GM13976 (cell line): ENCODE measurements around the gene IQCF2.

Experiments used
- DNase-seq: peaks from one replicate; pipeline ENCODE4 v3.0.0; 2012; ENCODE audit warnings: low spot score
- in situ Hi-C: fragments of 300-500 bp; cut with MboI; formaldehyde crosslinking; loops from one replicate; pipeline ENCODE4 v1.12.0; 2022; ENCODE audit warnings: low sequenced_read_pairs, mixed read lengths, inconsistent platforms; ENCODE audit not compliant: unreplicated experiment
- TF ChIP-seq, protein P1 (sequence below): IDR thresholded peaks from 2 replicates; pipeline ENCODE4 v1.5.1; 2012; ENCODE audit warnings: borderline replicate concordance, mild to moderate bottlenecking; ENCODE audit not compliant: insufficient read depth; ENCODE audit errors: extremely low read depth, missing control alignments, control extremely low read depth

The IQCF2 gene

DNA sequence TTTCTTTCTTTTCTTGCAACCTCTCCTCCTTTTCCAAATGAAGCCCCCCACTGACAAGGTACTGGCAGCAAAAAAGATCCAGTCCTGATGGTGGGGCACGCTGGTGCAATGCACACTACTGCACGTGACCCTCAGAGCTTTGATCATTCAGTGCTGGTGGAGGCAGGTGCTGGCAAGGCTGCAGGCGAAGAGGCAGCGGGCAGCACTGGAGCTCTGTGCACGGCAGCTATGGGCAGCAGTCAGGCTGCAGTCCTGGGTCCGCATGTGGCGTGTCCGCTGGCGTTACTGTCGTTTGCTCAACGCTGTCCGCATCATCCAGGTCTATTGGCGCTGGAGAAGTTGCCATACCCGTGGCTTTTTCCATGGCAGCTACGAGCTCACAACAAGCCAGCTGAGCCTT lies 42.3 kb upstream of the IQCF2 start:
- in situ Hi-C loops: no loop called here
- no peak for DNase-seq
- TF ChIP-seq, protein P1, sequence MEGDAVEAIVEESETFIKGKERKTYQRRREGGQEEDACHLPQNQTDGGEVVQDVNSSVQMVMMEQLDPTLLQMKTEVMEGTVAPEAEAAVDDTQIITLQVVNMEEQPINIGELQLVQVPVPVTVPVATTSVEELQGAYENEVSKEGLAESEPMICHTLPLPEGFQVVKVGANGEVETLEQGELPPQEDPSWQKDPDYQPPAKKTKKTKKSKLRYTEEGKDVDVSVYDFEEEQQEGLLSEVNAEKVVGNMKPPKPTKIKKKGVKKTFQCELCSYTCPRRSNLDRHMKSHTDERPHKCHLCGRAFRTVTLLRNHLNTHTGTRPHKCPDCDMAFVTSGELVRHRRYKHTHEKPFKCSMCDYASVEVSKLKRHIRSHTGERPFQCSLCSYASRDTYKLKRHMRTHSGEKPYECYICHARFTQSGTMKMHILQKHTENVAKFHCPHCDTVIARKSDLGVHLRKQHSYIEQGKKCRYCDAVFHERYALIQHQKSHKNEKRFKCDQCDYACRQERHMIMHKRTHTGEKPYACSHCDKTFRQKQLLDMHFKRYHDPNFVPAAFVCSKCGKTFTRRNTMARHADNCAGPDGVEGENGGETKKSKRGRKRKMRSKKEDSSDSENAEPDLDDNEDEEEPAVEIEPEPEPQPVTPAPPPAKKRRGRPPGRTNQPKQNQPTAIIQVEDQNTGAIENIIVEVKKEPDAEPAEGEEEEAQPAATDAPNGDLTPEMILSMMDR: no peak

DNA sequence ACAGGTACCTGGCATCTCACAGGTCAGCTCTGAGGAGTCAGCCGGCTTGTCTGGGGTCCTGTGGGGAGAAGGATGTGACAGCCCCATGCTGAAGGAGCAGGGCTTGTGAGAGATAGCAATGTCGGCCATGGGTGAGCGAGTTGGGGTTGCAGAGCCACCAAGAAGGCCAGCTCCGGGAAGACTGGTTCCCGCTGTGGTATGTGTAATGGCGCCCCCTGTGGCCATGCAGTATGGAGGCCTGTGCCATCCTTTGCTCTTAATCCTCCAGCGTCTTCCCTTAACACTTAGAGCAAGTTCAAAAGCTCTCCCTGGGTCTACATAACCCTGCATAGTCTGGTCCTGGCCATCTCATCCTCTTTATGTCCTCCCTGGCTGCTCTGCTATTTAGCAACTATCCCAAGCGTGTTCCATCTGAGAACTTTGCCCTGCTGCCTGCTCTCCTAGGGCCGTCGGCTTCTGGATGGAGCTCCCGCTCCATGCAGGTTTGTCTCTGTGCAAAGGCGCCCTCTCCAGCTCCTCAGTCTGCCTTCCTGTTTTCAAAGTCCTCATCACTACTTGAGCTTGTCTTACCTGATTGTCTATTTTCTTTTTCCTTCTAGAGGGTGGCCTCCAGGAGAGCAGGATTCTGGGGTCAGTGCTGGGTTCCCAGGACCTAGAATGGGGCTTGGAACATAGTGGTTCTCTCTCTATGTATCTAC lies 41.6 kb upstream of the IQCF2 start:
- in situ Hi-C loops: no loop called here
- TF ChIP-seq, protein P1: peak; percentile 27
- peak; percentile 41 for DNase-seq

DNA sequence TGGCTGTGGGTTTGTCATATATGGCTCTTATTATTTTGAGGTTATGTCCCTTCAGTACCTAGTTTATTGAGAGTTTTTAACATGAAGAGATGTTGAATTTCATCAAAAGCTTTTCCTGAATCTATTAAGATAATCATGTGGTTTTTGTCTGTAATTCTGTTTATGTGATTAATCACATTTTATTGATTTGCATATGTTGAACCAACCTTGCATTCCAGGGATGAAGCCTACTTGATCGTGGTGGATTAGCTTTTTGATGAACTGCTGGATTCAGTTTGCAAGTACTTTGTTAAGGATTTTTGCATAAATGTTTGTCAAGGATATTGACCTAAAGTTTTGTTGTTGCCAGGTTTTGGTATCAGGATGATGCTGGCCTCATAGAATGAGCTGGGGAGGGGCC lies 33.1 kb upstream of the IQCF2 start:
- TF ChIP-seq, protein P1: no peak
- no peak for DNase-seq
- in situ Hi-C loops: no loop called here

DNA sequence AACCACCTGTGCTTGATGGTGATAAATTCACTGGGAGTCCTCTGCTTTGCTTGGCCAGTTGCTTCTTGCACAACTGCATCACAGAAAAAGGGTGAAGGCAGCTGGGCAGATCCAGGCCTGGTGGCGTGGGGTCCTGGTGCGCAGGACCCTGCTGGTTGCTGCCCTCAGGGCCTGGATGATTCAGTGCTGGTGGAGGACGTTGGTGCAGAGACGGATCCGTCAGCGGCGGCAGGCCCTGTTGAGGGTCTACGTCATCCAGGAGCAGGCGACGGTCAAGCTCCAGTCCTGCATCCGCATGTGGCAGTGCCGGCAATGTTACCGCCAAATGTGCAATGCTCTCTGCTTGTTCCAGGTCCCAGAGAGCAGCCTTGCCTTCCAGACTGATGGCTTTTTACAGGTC lies 31.1 kb upstream of the IQCF2 start:
- TF ChIP-seq, protein P1: no peak
- in situ Hi-C loops: no loop called here
- DNase-seq: no peak

DNA sequence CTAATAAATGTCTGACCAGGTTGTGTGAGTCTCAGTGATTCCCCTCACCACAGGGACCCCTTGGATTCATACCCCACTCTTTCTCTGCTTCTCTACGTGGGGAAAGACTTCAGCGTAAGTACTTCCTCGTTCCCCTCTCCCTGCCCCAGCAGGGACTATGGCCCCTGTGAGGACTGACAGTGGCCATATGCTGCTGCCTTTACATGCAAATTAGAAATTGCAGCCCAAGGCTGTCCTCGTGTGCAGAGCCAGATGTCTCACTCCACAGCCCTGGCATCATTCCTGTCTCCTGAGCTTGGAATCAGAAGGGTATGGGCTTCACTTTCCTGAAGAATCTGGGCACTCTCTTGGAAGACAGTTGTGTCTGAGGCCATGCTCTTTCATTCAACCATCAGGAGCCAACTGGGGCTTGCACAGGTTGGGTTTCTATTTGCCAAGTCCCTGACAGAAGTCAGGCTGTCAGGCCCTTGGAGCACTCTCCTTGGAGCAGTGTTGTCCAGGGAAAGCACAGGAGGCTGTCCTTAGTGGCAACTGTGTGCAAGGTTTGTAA lies 30.5 kb upstream of the IQCF2 start:
- TF ChIP-seq, protein P1: no peak
- in situ Hi-C loops: no loop called here
- no peak for DNase-seq

DNA sequence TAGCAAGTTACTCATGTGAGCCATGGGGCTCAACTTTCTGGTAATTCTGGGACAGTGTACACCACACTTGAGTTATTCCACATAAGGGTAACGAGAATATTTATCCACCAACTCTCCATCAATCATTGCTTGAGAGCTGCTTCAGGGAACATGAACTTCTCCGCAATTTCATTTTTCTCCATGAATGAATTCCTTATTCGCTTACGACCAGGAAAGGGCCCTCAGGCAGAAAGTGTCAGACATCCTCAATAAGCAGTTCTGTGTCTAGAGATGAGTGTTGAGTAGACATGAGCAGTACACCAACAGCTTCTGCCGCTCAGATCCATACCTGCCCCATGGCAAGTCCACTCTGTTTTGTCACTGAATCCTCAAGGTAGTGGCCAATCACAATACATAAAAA lies 24.8 kb upstream of the IQCF2 start:
- in situ Hi-C loops: no loop called here
- no peak for DNase-seq
- TF ChIP-seq, protein P1: no peak
